SIG-M5 treated with dmso at 0.1 percent for 504 hours (cell line): Measurements from ENCODE around the gene KTN1.
A peak's percentile ranks its signal among the peaks of the same experiment; 100 is the strongest.

ENCODE experiments used
- DNase-seq: peaks from one replicate; lab custom pipeline; 2025; ENCODE audit not compliant: unreplicated experiment; lab: John Stamatoyannopoulos, UW

The KTN1 gene, protein sequence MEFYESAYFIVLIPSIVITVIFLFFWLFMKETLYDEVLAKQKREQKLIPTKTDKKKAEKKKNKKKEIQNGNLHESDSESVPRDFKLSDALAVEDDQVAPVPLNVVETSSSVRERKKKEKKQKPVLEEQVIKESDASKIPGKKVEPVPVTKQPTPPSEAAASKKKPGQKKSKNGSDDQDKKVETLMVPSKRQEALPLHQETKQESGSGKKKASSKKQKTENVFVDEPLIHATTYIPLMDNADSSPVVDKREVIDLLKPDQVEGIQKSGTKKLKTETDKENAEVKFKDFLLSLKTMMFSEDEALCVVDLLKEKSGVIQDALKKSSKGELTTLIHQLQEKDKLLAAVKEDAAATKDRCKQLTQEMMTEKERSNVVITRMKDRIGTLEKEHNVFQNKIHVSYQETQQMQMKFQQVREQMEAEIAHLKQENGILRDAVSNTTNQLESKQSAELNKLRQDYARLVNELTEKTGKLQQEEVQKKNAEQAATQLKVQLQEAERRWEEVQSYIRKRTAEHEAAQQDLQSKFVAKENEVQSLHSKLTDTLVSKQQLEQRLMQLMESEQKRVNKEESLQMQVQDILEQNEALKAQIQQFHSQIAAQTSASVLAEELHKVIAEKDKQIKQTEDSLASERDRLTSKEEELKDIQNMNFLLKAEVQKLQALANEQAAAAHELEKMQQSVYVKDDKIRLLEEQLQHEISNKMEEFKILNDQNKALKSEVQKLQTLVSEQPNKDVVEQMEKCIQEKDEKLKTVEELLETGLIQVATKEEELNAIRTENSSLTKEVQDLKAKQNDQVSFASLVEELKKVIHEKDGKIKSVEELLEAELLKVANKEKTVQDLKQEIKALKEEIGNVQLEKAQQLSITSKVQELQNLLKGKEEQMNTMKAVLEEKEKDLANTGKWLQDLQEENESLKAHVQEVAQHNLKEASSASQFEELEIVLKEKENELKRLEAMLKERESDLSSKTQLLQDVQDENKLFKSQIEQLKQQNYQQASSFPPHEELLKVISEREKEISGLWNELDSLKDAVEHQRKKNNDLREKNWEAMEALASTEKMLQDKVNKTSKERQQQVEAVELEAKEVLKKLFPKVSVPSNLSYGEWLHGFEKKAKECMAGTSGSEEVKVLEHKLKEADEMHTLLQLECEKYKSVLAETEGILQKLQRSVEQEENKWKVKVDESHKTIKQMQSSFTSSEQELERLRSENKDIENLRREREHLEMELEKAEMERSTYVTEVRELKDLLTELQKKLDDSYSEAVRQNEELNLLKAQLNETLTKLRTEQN (N-terminal part only)

DNA sequence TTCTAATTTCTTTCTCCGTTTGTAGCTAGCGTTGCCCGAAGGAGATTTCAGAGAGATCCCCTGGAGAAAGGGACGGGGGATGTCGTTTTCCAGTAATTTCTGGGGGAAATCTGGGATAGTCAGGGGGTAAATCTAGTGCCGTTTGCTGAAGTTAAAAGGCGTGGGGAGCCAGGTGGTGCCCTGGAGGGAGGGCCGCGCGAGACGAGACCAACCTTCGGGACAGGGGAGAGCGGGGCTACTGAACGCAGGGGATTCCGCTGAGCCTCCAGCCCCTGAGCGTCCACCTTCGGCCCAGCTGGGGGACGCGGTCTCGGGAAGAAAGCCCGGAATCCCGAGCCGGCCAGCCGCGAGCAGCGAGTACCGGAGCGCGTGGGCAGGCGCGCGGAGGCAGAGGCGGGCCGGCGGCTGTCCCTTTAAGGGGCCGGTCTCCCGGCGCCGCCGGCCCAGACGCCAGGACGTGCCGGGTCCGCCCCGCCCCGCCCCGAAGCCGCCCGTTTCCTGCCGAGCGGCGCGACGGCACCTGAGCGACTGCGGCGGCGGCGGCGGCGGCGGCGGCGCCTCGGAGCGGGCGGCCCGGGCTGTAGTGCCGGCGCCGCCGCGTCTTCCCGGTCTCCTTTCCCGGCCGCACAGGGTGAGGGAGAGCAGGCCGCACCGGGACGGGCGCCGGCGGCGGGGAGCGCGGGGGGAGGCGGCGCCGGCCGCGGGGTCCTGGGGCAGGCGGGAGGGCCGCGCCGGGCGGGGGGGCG is at the start of gene KTN1:
Gene KTN1, plus strand, starts transcription at position 484 of the 746 bp plus-strand sequence. CDS start 31,842 bp downstream, outside the sequence.
- peak; percentile 62 for DNase-seq

DNA sequence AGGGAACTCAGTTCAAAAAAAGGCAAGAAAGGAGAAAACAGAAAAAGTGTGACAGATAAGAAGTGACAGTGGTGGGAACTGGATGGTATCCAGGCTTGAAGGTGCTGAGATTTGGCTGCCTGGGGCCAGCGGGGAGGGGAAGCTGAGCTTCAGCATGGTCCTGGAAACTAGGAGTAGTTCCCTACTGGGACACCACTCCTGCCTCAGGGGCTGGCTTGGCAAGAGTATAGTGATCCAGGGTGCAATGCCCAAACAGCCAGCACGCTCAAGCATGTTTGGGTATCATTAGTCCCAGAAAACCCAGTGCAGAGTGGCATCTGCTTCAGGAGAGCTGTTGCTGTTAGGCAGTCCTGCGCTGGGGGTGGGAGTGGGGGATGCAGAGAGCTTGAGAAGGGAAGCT is 49.5 kb upstream of the KTN1 start:
- no peak for DNase-seq

DNA sequence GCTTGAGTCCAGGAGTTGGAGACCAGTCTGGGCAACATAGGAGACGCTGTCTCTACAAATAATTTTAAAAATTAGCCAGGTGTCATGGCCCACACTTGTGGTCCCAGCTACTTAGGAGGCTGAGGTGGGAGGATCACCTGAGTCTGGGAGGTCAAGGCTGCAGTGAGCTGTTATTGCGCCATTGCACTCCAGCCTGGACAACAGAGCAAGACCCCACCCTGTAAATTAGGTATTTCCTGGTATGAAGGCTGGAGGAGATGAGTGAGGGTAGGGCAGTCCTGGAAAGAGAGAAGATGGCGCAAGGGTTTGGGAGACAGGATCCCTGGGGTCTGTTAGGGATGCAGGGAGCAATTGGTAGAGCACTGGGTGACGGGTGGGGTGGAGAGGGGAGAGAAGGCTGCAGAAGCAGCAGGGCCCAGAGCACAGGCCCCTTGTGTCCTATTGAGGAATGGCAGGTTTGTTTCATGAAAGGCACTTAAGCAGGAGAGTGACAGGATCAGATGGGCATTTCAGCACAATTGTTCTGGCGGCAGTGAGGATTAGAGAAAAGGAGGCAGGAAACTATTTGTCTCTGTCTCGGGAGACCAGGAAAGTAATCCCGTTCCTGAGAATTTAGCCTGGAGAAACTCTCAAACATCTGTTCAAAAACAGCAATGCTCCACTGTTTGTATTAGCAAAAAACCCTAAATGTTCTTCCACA is 47.2 kb upstream of the KTN1 start:
- no peak for DNase-seq

DNA sequence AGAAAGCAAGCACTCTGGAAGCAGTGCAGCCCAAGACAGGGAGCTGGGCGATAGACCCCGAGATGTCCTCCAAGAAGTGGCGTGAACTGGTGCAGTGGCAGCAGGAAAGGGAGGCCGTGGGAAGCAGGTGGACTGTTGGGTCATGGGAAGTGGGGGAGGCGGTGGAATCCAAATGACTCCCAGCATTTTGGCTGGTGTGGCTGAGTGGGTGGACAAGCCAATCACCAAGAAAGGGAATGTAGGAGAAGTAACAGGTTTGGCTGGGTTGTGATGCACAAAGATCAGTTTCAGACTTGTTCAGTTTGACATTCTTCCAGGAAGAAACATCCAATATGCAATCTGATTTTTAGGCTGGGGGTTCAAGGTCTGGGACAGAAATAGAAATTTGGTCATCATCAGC is 46.0 kb upstream of the KTN1 start:
- no peak for DNase-seq

DNA sequence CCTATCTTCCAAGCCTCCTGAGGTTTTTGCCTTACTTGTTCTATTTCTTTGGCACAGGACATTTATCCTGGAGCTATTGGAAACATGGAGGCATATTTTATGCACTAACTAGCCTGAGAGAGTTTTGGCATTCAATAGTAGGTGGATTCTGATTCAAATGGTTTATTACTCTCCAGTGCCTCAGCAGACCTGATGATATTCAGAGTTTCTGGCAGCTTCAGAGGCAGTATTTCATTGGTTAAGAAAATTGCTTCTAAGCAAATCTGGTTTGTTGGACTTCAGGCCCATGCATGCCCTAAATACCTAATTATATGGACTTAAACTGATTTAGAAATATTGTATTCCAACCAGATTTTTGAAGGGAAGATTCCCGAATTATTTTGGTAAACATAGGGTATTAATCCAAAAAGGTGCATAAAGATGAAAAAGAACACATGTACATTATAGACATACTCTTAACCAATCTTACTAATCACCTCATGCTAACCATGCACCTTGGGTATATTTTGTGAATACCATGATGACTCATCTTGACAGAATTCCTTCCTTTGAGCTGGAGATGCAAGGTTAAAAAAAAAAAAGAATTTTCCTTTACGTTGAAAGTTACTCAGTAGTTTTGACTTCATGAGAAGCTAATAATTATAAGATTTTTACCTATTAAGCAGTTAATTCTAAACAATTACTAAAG is 44.3 kb upstream of the KTN1 start:
- DNase-seq, result no peak

DNA sequence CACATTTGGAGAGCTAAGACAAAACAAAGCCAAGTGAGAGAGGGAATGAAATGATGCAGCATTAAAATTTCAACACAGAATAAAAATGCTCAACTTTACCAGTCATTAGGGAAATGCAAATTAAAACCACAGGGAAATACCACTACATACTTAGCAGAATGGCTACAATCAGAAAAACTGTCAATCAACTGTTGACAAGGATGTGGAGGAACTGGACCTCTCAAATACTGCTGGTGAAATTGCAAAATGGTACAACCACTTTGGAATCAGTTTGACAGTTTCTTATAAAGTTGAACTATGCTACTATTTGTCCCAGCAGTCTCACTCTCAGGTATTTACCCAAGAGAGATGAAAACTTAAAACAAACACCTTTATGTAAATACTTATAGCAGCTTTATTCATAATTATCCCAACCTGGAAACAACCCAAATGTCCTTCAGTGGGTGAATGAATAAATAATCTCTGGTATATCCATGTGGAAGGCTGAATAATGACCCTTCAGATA is 43.8 kb upstream of the KTN1 start:
- no peak for DNase-seq

DNA sequence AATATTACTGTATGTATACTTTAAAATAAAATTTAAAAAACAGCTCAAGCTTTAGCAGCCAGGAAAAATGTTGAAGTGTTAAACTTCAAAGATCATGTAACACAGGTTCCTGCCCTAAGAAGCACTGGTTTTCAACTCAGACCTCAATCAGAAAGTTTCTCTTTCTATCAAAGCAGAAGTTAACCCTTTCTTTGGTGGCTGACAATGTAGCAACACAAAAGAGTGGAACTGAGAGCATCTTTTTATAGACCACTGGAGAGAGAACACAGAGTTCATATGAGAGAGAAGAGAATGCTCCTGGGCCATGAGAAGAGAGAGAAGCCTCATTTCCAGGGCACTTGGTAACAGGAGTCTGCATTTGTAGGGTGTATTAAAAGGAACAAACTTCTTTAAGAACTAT is 42.2 kb upstream of the KTN1 start:
- DNase-seq, result no peak

DNA sequence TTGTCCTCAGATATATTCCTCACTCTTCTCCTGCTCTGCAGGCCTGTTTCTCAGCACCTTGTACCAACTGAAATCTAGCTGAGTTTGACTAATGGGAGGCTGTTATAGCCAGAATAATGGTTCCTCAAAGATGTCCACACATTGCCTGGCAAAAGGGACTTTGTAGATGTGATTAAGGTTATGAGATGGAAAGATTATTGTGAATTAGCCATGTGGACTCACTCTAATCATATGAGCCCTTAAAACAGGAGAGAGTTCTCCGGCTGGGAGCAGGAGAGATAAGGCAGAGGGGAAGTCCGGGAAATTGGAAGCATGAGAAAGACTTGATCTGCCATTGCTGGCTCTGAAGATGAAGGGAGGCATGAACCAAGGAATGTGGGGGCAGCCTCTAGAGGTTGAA is 40.0 kb upstream of the KTN1 start:
- DNase-seq, result no peak

DNA sequence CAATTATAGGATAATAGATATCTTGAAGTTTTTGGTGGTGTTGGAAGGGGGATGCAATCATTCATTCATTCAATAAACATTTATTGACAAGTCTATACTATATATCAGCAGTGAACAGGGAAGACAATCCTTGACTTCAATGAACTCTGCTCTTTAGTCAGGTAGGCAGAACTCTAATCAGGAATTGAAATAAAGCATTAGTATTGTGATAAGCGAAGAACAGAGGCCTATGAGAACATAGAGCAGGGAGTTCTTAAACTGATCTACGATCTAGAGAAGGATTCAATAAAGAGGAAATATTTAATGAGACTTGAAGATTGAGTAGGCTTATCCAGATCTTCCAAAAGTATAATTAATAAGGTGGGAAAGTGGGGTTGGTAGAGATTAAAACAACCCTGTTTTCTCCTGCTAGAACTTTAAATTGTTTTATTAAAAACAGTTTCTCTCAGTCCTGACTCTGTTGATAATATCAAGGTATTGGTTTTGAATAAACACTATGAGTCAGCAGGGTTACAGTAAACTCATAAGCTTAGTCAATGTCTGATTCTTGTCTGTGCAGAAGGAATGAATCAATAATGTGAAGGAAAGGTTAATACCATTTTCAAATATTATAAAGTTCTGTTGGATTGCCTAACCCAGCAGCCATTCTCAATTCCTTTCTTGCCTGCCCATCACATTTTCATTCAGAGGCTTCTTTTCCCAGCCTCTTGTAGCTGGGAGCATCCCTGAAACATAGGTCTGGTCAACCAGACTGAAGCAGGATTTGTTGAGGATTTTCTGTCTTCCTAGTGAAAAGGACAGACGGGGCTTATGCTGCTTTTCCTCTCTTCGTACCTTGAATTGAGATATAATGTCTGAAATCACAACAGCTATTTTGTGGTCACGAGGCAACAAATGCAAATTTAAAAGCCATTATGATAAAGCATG is 38.9 kb upstream of the KTN1 start:
- peak; percentile 15 for DNase-seq

DNA sequence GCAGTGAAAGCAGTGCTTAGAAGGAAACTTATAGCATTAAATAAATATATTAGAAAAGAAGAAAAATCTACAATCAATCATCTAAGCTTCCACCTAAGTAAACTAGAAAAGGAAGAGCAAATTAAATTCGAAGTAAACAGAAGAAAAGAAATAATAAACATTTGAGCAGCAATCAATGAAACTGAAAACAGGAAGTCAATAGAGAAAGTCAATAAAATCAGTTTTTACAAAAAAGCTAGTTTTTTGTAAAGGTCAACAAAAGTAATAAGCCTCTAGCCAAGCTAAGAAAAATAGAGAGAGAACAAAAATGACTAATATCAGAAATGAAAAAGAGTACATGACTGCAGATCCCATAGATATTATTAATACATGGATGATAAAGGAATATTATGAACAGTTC is 34.2 kb upstream of the KTN1 start:
- no peak for DNase-seq

DNA sequence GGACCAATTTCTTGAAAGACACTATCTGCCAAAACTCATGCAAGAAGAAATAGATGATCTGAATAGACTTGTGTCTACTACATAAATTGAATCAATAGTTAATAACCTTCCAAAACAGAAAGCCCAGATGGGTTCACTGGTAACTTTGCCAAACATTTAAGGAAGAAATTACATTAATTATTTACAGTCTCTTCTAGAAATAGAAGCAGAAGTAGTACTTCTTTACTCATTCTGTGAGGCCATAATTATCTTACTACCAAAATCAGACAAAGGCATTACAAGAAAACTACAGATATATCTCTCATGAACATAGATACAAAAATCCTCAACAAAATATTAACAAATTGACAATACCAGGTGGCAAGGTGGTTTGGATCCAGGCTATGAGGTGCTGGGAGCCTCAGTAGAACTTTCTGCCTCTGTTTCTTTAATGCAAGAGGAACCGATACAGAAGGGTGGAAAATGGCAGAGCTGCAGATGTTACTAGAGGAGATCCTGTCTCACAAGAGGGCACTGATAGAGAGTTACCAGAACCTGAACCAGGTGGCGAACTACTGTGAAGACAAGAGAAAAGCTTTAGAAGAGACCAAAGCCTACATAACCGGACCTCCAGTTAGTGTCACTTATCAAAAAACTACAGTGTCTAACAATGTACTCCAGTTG is 33.7 kb upstream of the KTN1 start:
- DNase-seq, result no peak

DNA sequence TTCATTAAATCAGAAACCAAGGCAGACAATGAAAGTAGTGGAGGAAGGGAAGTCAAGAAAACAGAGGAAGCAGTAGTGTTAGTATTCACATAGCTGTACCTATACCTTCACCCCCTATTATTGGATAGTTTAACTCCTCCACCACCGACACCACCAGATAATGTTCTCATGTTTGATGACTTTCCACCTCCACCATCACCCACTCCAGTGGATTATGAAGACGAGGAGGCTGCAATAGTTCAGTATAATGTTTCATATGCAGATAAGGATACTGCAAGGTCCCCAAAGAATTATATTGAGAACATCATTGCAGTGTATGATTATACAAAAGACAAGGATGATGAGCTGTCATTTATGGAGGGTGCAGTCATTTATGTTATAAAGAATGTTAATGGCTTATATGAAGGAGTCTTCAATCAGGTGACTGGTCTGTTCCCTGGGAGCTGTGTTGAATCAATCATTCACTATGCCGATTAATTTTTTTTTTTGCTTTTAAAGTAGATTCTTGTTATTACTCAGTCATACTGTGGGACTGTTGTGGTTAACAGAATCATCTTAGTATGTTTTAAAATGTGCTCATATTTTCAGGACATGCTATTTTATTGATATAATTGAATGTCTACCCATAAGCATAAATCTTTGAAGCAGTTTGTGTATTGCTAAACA is 32.2 kb upstream of the KTN1 start:
- DNase-seq, result no peak

DNA sequence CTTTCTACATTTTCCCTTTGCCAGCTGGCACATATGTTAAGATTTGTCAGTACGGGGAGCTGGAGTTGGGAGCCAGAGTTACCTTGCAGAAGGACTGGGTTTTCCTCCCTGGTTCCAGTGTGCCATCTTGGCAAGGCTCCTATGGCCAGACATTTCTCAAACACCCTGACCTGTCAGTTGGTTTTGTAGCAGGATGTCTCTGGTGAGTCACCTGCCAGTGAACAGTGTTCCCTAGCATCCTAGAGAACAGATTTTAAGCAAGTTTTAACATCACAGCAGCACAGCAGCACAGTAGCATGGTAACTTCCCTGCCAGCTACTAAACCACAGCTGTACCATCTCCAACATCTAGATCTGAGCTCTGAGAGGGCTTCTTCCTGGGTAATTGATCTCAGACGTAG is 26.2 kb upstream of the KTN1 start:
- no peak for DNase-seq

DNA sequence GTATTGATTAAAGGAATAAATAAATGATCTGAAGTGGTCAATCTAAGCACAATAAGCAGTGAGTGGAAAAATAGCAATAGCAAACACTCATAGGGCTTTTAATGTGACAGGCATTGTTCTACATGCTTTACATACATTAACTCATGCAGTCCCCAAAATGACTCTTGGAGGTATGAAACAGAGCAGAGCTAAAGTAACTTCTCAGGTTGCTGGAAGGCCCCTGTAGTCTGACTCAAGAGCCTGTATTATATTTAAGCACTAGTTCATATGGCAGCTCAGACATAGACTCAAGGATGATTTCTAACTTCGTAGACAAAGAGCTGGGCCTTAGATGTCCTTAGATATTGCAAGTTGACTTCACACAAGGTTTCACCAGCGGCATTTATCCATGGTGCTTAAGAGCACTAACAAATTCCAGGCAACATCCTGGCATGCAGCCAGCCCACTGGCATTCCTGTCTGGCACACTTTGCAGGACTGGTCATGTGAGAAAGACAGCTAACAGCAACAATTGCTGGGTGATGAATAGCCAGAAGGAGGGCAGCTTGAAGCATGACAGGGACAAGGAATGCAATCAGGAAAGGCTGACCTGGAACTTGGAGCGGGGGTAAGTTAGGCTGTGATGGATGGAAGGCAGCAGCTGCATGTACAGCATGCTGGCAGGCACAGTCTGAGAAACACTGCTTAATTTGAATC is 22.9 kb upstream of the KTN1 start:
- DNase-seq, result peak; percentile 55

DNA sequence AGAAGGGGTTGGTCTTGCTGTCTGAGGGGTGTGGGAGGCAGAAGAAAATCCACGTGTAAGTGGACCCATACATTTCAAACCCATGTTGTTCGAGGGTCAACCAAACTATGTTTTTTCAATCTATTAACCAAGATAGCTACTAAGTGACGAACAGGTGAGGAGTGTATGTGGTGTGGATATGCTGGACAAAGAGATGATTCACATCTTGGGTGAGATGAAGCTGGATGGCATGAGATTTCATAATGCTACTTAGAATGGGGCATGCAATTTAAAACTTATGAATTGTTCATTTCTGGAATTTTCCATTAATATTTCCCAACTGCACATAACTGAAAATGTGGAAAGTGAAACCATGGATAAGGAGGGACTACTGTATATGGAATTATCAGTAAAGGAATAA is 17.9 kb upstream of the KTN1 start:
- DNase-seq, result no peak

DNA sequence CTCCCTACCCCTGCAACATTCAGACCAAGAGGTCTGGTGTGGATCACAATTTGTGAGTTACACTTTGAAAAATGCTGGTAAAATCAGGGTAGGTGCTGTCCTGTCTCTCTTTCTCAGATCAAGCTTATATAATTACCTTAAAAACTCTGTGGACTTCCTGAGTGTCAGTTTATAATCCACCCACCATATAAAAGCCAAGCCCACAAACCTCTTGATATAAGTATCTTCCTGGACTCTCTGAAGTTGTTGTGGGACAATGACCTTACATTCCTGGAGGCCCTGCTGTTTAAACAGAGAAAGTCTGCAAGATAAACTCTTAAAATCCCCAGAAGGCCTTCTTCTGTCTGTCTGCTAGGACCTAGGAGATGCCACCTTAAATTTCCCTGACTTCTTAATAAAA is 11.4 kb upstream of the KTN1 start:
- DNase-seq, result no peak
